Activated naive CD4-positive, alpha-beta T cell treated with anti-CD3 and anti-CD28 coated beads, Interleukin-2, amount 10 ng/mL, durations not matched to agents 7 days and 5 days (primary cell): ENCODE measurements around the gene PRKAR1B.

ENCODE experiments used
- CTCF ChIA-PET: fragments of 350-600 bp; sonication (Branson Sonifier 250); formaldehyde crosslinking; loops from one replicate; lab custom pipeline; 2021; ENCODE audit warnings: antibody characterized with exemption; lab: Charles Lee
- DNase-seq: peaks from one replicate; pipeline ENCODE4 v3.0.0-alpha.2; 2020
- H3K27ac Mint-ChIP-seq: one replicate; pipeline ENCODE4 v1.8.0; 2021; ENCODE audit warnings: mild to moderate bottlenecking, moderate library complexity, mixed read lengths
- H3K27me3 Mint-ChIP-seq: one replicate; pipeline ENCODE4 v1.8.0; 2021; ENCODE audit warnings: mild to moderate bottlenecking, mixed read lengths
- H3K36me3 Mint-ChIP-seq: one replicate; pipeline ENCODE4 v1.8.0; 2021; ENCODE audit warnings: mixed read lengths
- H3K4me1 Mint-ChIP-seq: one replicate; pipeline ENCODE4 v1.8.0; 2021; ENCODE audit warnings: mixed read lengths
- H3K4me3 Mint-ChIP-seq: one replicate; pipeline ENCODE4 v1.8.0; 2021; ENCODE audit warnings: mild to moderate bottlenecking, moderate library complexity, mixed read lengths
- H3K9me3 Mint-ChIP-seq: one replicate; pipeline ENCODE4 v1.8.0; 2021; ENCODE audit warnings: mixed read lengths

The PRKAR1B gene

DNA sequence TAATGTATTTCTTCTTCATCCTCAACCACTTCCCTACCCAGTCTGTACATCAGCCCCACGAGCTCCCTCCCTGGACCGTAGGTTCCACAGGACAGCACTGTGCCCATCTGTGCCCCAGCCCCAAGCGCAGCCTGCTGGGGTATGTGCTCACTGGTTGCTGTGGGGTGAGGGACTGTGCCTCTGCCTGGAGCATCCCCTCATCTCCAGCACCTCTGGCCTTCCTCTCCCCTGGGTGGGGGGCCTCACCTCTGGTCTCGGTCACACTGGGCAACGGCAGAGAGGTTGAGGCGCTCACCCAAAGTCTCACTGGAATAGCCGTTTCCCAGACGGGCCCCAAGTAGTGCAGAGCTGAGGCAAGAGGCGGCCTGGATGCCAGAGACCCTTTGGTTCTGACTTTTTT lies 1.5 kb upstream of the PRKAR1B start:
- CTCF ChIA-PET = no interaction called here
- peaks cover 32% of the 10 kb centered on the region for H3K4me1 Mint-ChIP-seq
- peak overlapping the region; percentile 80 for H3K4me3 Mint-ChIP-seq
- H3K36me3 Mint-ChIP-seq = peaks cover 38% of the 10 kb centered on the region
- no peak for DNase-seq
- no peak overlapping the region for H3K27ac Mint-ChIP-seq
- no peaks in the 10 kb centered on the region for H3K27me3 Mint-ChIP-seq
- H3K9me3 Mint-ChIP-seq = peaks cover 14% of the 10 kb centered on the region

DNA sequence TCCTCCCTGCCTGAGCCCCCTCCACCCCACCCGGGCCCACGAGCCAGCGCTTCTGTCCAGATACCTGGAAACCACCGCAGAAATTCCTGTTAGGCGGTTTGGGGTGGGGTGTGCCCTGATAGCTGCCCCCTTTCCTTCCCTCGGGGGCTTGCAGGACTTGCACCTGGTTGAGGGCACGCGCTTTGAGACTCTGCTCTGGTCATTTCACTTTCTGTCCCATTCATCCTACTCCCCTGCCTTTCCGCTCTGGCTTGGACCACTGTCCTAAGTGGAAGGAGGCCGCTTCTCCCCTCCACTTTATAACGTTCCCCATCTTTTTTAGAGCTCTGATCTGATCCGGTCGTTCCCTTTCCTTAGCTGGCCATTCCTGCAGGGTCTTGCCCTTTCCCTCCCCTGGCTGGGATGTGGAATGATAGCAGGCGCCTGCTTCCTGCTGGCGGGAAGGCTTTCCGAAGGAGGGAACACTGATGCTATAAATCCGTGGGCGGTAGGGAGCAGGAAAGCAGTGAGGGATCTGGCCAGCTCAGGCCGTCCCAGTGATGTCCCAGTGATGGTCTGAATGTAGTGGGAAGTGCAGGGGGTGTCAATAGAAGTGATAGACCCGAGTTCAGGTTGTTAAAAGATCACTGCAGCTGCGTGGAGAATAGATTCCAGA lies 852 bp upstream of the PRKAR1B start:
- no peak for DNase-seq
- H3K27me3 Mint-ChIP-seq = no peaks in the 10 kb centered on the region
- peaks cover 32% of the 10 kb centered on the region for H3K4me1 Mint-ChIP-seq
- peak overlapping the region; percentile 50 for H3K27ac Mint-ChIP-seq
- CTCF ChIA-PET = no interaction called here
- peak overlapping the region; percentile 80 for H3K4me3 Mint-ChIP-seq
- H3K9me3 Mint-ChIP-seq = peaks cover 16% of the 10 kb centered on the region
- peaks cover 39% of the 10 kb centered on the region for H3K36me3 Mint-ChIP-seq

DNA sequence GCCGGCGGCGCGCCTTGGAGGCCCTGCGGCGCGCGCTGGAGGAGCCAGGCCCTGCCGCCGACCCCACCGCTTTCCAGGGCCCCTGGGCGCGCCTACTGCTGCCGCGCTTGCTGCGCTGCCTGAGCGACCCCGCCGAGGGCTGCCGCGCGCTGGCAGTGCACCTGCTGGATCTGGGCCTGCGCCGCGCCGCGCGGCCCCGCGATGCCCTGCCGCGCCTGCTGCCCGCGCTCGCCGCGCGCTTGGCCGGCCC lies 302 bp downstream of the PRKAR1B start:
- no peak for DNase-seq
- Mint-ChIP-seq H3K36me3 (peaks cover 40% of the 10 kb centered on the region), H3K9me3 (peaks cover 22% of the 10 kb centered on the region), H3K27me3 (no peaks in the 10 kb centered on the region), H3K4me3 (no peak overlapping the region), H3K4me1 (peaks cover 30% of the 10 kb centered on the region), H3K27ac (no peak overlapping the region)
- CTCF ChIA-PET = no interaction called here

DNA sequence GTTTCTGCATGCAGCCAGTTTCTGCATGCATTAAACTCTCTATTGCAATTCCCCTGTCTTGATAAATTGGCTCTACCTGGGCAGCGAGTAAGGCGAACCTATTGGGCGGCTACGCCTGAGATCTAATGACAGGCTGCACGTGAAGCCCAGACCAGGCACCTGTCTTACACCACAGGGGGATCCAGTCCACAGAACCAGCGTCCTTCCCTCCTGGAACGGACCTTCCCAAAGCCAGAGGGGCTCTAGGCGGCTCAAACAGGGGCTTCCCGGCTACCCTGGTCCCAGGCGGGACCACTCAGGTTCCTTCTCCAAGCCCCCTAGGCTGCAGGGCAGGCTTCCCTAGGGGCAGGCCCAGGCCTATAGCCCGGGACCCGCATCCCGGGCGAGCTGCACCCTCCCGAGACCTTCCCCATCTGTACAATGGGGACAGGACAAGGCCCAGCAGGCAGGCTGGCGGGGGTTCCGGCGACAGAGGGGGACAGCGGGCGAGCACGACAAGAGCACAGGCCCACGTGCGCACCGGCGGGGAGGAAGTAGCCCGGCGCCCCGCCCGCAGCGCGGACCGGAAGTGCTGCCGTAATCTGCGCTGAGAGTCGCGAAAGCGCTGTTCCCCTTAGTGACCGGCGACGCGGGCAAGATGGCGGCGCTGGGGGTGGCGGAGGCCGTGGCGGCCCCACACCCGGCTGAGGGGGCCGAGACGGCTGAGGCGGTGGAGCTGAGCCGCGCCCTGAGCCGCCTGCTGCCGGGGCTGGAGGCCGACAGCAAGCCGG lies 812 bp downstream of the PRKAR1B start, which contains the start of gene DNAAF5:
Gene DNAAF5 (plus strand): TSS at position 616 of the 770 bp plus-strand sequence. CDS start 22 bp downstream, at position 638.
- peaks cover 40% of the 10 kb centered on the region for H3K36me3 Mint-ChIP-seq
- H3K4me1 Mint-ChIP-seq = peaks cover 30% of the 10 kb centered on the region
- CTCF ChIA-PET = no interaction called here
- H3K4me3 Mint-ChIP-seq = peak within 1 kb of the TSS; percentile 80
- H3K27ac Mint-ChIP-seq = peak within 1 kb of the TSS; percentile 80
- H3K9me3 Mint-ChIP-seq = peaks cover 25% of the 10 kb centered on the region
- H3K27me3 Mint-ChIP-seq = no peaks in the 10 kb centered on the region
- DNase-seq = peak; percentile 91

DNA sequence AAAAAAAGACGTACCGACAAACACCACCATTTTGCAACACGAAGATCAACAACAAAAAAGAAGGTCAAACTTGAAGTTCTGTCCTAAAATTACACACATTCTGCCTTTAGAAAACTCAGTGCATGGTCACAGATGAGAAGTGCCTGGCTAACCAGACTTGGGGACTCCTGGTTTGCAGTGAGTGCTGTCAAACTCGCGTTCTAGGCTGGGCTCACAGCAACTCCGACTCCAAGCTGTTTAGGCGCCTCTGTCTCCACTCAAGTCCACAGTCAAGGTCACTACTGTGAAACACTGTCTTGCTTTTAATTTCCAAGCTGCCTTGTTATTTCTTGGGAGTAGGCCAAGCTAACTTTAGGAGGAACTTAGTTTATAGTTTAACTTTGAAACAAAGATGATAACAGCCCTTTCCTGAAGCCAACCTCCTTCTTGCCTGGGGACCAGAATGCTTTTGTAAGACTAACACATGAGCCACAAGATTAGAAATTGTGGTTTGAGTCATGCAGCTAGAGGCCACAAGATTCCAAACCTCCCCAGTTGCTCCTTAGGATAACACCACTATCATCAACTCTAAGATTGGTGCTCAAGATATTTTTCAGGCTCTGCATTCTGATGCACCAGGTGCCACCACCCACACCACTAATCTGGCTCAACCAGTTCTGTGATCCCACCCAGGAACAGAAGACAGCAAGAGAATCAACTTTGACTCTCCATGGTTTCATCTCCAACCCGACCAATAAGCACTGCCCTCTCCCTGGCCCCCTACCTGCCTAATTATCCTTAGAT lies 1.7 kb downstream of the PRKAR1B start:
- H3K36me3 Mint-ChIP-seq = peaks cover 47% of the 10 kb centered on the region
- no peak for DNase-seq
- peak overlapping the region; percentile 78 for H3K27ac Mint-ChIP-seq
- H3K9me3 Mint-ChIP-seq = peaks cover 31% of the 10 kb centered on the region
- H3K4me1 Mint-ChIP-seq = peaks cover 30% of the 10 kb centered on the region
- CTCF ChIA-PET = no interaction called here
- H3K4me3 Mint-ChIP-seq = peak overlapping the region; percentile 74
- no peaks in the 10 kb centered on the region for H3K27me3 Mint-ChIP-seq

DNA sequence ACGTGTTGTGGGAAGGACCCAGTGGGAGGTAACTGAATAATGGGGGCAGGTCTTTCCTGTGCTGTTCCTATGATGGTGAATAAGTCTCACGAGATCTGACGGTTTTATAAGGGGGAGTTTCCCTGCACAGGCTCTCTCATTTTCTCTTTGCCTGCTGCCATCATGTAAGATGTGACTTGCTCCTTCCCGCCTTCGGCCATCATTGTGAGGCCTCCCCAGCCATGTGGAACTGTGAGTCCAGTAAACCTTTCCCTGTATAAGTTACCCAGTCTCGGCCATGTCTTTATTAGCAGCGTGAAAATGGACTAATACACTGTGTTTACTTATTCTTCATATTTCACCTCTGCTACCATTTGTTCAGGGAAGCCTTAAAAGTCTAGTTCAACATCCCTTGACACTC lies 2.8 kb downstream of the PRKAR1B start:
- H3K27me3 Mint-ChIP-seq = no peaks in the 10 kb centered on the region
- H3K27ac Mint-ChIP-seq = no peak overlapping the region
- H3K9me3 Mint-ChIP-seq = peaks cover 33% of the 10 kb centered on the region
- H3K36me3 Mint-ChIP-seq = peaks cover 46% of the 10 kb centered on the region
- CTCF ChIA-PET = no interaction called here
- no peak for DNase-seq
- no peak overlapping the region for H3K4me3 Mint-ChIP-seq
- peaks cover 29% of the 10 kb centered on the region for H3K4me1 Mint-ChIP-seq

DNA sequence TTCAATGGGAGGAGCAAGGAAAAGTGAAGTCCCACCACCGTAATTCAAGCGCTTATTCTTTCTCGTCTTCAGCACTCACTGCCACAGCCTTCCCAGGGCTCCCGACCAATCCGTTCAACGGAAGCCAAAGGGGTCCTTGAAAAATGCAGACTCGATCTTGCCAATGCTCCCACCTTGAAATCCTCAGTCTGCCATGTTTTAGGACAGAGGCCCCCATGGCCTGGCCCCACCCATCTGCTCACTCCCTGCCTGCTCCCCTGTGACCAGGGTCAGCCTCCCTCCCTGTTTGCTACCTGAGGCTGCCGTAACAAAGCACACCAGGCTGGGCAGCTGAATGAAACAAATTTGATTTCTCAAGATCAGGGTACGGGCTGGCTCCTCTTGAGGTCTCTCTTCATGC lies 3.5 kb downstream of the PRKAR1B start:
- no peak overlapping the region for H3K27ac Mint-ChIP-seq
- no peak overlapping the region for H3K4me3 Mint-ChIP-seq
- DNase-seq = no peak
- H3K36me3 Mint-ChIP-seq = peaks cover 46% of the 10 kb centered on the region
- H3K27me3 Mint-ChIP-seq = no peaks in the 10 kb centered on the region
- H3K9me3 Mint-ChIP-seq = peaks cover 33% of the 10 kb centered on the region
- peaks cover 24% of the 10 kb centered on the region for H3K4me1 Mint-ChIP-seq
- CTCF ChIA-PET = no interaction called here

DNA sequence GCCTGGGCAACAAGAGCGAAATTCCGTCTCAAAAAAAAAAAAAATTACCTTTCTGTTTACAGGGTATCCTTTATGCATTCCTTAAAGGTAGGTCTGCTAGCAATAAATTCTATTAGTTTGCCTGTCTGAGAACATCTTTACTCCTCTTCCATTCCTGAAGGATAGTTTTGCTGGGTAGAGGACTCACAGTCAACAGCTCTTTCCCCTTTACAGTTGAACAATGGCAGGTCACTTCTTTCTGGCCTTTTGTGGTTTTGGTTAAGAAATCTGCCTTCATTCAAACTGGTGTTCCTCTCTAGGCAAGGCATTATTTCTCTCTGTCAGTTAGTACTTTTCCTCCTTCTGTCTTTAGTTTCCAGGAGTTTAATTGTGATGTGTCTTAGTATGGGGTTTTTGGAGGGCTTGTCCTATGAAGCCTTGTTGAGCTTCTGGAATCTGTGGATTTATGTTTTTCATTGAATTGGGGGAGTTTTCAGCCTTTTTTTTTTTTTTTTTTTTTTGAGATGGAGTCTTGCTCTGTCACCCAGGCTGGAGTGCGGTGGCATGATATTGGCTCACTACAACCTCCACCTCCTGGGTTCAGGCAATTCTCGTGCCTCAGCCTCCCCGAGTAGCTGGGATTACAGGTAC lies 5.3 kb downstream of the PRKAR1B start:
- CTCF ChIA-PET = no interaction called here

DNA sequence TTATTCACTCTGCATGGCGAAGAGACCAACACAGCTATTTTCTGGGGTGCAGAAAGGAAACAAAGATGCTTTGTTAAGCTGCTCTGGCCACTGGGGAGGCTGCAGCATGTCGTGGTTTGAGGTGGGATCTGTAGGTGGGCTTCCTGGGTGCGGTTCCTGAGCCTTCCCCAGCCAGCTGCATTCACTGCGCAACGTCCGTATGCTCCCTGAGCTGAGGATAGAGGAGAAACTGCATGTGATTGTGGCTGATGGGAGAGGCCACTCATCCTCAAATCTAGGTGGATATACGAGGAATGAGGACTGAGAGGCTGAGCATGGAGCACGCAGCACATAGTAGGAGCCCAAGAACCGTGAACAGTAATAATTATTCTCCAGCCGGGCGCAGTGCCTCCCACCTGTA lies 10.4 kb downstream of the PRKAR1B start:
- peaks cover 10% of the 10 kb centered on the region for H3K9me3 Mint-ChIP-seq
- peaks cover 12% of the 10 kb centered on the region for H3K36me3 Mint-ChIP-seq
- H3K27me3 Mint-ChIP-seq = peaks cover 14% of the 10 kb centered on the region
- H3K4me1 Mint-ChIP-seq = peaks cover 8% of the 10 kb centered on the region
- CTCF ChIA-PET = interaction anchor here (0.7 kb wide), 1 partner anchor 63 kb away, joined by 3 read pairs; no protein-coding TSS in a partner anchor
- H3K27ac Mint-ChIP-seq = no peak overlapping the region
- no peak overlapping the region for H3K4me3 Mint-ChIP-seq
- DNase-seq = no peak

More for the DNA sequence above, 5.3 kb downstream of the PRKAR1B start:
- peaks cover 16% of the 10 kb centered on the region for H3K4me1 Mint-ChIP-seq
- peaks cover 33% of the 10 kb centered on the region for H3K9me3 Mint-ChIP-seq
- peaks cover 46% of the 10 kb centered on the region for H3K36me3 Mint-ChIP-seq
- no peak for DNase-seq
- H3K27ac Mint-ChIP-seq = no peak overlapping the region
- no peaks in the 10 kb centered on the region for H3K27me3 Mint-ChIP-seq
- H3K4me3 Mint-ChIP-seq = no peak overlapping the region

DNA sequence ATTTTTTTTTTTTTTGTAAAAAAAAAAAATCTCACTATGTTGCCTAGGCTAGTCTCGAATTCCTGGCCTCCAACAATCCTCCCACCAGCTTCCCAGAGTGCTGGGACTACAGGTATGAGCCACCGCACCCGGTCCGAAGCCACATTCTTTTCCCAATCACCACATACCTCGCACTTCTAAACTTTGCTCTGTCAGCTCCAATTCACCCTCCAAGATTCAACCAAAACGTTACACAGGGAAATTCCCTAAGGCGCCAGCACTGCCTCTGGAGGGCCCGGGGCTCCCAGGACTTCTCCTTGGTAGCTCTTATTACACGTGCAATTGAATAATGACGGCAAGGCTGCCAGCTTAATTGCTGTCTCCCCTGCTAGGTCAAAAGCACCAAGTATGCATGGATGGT lies 10.9 kb downstream of the PRKAR1B start:
- H3K4me3 Mint-ChIP-seq = no peak overlapping the region
- DNase-seq = no peak
- peaks cover 17% of the 10 kb centered on the region for H3K27me3 Mint-ChIP-seq
- peaks cover 10% of the 10 kb centered on the region for H3K4me1 Mint-ChIP-seq
- H3K9me3 Mint-ChIP-seq = peaks cover 8% of the 10 kb centered on the region
- CTCF ChIA-PET = interaction anchor here (0.7 kb wide), 1 partner anchor 63 kb away, joined by 3 read pairs; no protein-coding TSS in a partner anchor
- H3K36me3 Mint-ChIP-seq = peaks cover 10% of the 10 kb centered on the region
- no peak overlapping the region for H3K27ac Mint-ChIP-seq

DNA sequence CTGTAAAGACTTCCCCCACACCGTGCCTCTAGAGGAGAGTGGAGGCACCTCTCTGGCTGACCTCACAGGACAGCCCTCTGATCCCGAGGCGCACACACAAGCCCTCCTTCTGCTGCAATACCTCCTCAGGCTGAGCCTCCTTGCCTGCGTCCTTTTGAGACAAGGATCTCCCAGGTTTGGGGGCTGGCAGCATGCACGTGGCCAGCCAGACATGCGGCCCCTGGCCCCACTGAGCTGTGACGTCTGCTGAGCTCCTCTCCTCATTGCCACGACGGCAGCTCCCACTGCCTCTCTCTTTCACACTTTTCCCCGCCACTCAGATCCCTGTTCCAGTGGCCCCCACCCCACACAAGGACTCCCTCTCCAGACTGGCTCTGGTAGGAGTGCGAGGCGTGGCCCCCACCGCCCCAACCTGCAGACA lies 12.8 kb downstream of the PRKAR1B start:
- no peak overlapping the region for H3K27ac Mint-ChIP-seq
- peaks cover 10% of the 10 kb centered on the region for H3K4me1 Mint-ChIP-seq
- CTCF ChIA-PET = no interaction called here
- no peak for DNase-seq
- no peaks in the 10 kb centered on the region for H3K9me3 Mint-ChIP-seq
- peaks cover 8% of the 10 kb centered on the region for H3K36me3 Mint-ChIP-seq
- peak overlapping the region; percentile 27 for H3K4me3 Mint-ChIP-seq
- peaks cover 18% of the 10 kb centered on the region for H3K27me3 Mint-ChIP-seq

DNA sequence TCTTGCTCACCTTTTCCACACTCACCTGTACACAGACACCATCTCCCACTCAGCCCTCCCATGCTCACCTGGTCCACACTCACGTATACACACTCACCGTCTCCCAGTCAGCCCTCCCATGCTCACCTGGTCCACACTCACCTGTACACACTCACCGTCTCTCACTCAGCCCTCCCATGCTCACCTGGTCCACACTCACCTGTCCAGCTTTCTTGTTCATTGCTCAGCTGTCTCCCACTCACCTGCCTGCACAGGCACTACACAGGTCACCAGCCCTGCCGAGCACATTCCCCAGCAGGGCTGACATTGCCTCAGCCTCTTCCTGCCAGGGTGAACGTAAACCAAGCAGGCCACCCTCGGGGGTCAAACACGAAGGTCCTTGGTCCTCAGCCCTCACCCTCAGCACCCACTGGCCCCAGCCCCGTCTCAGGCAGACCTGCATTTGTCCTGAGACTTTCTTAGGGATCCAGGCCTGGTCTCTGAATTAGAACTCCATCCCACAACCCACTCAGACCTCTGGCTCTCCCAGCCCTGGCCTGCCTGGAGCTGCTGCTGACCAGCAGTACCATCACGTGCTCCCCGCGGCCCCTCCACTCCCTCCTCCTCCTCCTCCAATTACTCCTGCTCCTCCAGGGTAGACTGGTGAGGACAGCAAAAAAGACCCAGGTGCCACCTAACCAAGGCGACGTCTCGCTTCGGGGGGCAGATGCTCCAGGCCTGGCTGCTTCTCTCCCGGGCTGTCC lies 13.4 kb downstream of the PRKAR1B start:
- Mint-ChIP-seq H3K27ac (no peak overlapping the region), H3K4me1 (peaks cover 10% of the 10 kb centered on the region), H3K9me3 (no peaks in the 10 kb centered on the region), H3K27me3 (peaks cover 18% of the 10 kb centered on the region), H3K4me3 (peak overlapping the region; percentile 40), H3K36me3 (peaks cover 8% of the 10 kb centered on the region)
- CTCF ChIA-PET = no interaction called here
- DNase-seq = no peak

DNA sequence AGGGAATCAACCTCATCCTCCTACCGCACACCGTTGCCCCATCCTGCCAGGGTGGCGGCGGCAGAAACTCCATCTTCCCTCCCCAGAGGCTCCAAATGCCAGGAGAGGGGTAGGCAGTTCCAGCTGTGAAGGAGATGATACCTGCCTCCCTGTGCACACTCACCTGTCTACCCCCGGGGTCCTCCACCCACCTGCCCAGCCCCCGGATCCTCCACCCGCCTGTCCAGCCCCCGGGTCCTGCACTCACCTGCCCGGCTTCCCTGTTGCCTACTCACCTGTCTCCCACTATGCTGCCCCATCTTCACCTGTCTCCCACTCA lies 14.0 kb downstream of the PRKAR1B start:
- Mint-ChIP-seq H3K4me3 (peak overlapping the region; percentile 47), H3K4me1 (peaks cover 10% of the 10 kb centered on the region), H3K27me3 (peaks cover 18% of the 10 kb centered on the region), H3K9me3 (no peaks in the 10 kb centered on the region), H3K36me3 (peaks cover 8% of the 10 kb centered on the region), H3K27ac (no peak overlapping the region)
- no peak for DNase-seq
- CTCF ChIA-PET = no interaction called here
